GM19324 (cell line): Measurements from ENCODE around the gene C1orf210.

Experiments used
- ATAC-seq: cut with Tn5 transposase; IDR thresholded peaks from one replicate; pipeline ENCODE4 v1.9.1; 2021; ENCODE audit warnings: mild to moderate bottlenecking, moderate library complexity; ENCODE audit not compliant: unreplicated experiment, low FRiP score

C1orf210 gene

DNA sequence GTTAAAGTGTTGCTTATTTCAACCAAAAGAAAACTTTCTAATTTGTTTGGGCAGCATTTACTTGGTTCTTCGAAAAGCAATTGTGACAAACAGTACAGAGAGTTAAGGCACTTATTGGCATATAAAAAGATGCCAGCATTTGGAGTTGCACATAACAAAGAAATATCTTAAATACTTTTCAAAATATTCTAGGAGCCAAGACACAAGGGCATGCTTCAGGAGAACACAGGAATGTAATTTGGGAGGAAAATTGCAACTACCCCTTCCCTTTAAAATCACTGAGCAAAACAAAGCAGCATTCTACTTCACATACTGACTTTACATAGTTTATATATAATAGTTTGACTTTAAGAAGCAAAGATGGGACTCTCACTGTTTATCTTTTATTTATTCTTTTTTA is 10.8 kb upstream of the C1orf210 start:
- no peak for ATAC-seq

DNA sequence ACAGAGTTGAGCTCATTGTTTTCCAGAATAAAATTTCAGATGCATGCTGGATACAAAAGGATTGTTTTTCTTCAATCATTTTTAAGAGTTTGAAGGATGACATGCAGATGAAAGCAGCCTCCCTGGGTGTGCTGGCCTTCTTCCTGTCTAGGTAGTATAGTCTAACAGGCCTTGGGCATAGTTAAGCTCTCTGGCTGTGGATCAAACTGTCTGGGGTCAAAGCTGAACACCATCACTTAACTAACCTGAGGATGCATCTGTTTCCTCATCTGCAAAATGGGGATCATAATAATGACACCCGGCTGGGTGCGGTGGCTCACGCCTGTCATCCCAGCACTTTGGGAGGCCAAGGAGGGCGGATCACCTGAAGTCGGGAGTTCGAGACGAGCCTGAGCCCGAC is 9.4 kb upstream of the C1orf210 start:
- ATAC-seq: no peak

DNA sequence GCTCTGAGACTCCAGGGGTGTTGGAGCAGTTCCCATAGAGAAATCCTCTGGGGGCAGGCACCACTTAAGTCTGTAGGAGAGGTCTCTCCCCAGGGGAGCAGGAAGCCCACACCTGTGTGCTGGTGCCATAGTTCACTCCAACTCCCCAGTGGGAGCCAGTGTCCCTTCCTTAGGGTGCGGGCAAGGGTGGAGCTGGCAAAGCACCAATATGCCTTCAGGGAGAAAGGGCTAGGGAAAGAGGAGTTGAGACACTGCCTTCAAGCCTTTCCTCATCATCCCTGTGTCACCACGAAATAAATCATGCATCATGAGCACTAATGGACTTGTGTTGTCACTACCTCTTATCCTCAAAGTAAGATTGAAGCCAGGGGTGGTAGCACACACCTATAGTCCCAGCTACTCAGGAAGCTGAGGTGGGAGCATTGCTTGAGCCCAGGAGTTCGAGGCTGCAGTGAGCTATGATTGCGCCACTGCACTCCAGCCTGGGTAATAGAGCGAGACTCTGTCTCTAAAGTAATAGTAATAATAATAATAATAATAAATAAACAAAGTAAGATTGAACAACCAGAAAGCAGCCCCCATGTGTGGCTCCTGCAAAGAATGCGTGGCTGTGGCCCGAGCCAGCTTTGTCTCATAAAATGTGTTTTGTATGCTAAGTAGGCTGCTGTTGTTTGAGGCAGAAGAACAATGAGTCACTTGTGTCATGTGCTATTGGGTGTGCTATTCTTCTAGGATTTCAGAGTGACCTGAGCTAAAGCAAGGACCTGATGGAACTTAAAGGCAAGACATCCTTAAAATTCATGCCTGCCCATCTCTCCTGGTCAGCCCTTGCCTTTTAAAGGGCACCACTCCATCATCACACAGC is 8.7 kb upstream of the C1orf210 start:
- ATAC-seq: no peak

DNA sequence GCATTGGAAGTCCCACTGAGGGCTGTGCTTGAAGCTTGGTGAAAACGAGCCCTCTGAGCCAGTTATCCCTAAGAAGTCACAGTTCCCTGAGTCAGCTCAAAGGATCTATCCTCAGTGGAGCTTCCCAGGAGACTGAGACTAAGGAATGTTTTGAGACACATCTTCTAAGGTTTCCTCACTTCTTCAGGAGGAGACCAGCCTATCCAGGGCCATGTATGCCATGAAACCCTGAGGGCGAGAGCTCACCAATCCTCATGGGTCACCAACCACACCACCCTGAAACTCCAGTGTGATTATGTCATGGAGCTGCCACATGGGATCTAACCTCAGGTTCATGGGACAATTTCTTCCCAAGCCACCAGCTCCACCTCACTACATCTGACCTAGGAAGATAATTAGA is 7.8 kb upstream of the C1orf210 start:
- ATAC-seq: no peak

DNA sequence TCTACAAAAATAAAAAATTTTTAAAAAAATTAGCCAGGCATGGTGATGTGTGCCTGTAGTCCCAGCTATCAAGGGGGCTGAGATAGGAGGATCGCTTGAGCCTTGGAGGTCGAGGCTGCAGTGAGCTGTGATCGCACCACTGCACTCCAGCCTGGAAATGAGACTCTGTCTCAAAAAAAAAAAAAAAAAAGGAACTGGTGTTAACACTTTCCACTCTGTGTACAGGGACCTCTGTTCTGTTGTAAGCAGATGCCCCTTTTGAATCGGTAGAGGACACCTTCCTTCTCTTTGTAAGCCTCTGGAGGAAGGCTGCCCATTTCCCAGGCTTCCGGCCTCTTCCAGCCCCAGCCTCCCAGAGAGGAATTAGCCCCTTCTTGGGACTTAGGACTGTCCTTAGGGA is 7.3 kb upstream of the C1orf210 start:
- ATAC-seq: no peak

DNA sequence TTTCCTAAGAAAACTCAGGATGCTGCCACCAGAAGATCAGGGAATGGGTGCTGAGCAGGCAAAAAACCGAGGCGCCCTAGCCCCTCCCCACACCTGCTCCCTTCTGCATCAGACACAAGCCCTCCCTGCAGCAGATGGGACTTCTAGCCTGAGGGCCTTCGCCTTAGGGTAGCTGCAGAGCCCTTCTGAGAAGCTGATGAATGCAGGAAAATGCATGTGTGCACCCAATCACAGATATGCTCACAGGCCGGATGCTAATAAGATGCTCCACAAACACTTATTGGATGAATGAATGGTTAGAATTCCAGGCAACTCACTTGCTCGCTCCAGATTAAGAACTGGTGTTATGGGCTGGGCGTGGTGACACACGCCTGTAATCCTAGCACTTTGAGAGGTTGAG is 6.8 kb upstream of the C1orf210 start:
- ATAC-seq: no peak

DNA sequence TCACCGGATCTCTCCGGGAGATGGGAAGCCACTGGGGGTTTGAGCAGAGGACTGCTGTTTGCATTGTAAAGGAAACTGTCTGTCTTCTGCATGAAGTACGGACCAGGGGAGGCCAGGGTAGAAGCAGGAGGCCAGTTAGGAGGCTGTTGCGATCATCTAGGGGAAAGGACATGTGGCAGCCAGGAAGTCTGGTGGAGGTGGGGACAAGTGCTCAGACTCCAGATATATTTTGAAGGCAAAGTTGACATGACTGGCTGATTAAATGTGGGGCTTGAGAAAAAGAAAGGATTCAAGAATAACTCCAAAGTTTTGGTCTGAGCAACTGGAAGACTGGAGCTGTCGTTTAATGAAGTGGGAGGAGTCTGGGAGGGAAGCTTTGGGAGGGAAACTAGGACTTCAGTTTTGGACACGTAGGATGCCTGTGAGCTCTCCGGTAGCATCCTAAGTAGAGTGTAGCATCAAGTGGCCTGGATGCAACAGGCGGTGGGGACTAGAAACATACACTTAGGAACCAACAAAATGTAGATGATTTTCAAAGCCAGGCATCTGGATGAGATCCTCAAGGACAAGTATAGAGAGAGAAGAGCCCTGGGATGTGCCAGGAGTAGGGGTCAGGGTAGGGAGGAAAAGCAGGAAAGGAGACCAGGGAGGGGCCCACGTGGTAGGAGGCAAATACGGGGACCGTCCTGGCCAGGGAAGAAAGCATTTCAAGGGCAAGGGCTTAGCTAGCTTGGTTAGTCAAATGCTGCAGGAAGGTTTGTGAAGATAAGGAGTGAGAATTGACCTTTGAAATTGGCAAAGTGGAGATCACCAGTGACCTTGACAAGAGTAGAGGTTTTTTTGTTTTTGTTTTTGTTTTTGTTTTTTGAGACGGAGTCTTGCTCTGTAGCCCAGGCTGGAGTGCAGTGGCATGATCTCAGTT is 3.7 kb upstream of the C1orf210 start:
- no peak for ATAC-seq

DNA sequence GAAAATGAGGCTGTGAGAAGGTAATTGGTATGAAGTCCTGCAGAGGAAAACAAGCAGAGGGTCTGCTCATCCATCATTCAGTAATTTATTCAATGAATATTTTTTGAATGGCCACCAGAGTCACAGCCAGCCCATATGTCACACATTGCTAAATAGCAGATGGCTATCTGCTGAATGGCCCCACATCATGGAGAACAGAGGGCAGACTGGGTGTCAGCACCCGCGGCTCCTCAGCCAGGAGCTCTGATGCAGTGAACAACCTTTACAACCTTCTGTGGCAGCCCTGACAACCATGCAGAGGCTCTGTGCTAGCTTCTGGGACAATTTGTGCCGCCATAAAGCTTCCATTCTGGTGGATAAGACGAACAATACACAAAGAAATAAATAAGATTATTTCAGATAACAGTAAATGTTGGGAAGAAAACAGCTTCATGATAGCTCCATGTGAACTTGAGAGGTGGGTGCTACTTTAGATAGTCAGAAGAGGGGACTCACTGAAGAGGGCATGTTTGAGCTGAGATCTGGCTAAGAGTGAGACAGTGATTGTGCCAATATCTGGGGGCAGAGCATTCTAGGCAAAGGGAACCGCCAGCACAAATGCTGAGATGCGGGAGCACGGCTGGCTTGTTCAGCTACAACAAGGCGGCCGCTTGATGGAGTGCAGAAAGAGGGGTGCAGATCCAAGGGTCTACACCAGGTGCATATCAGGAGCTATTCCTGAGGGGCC is 2.8 kb upstream of the C1orf210 start:
- no peak for ATAC-seq

DNA sequence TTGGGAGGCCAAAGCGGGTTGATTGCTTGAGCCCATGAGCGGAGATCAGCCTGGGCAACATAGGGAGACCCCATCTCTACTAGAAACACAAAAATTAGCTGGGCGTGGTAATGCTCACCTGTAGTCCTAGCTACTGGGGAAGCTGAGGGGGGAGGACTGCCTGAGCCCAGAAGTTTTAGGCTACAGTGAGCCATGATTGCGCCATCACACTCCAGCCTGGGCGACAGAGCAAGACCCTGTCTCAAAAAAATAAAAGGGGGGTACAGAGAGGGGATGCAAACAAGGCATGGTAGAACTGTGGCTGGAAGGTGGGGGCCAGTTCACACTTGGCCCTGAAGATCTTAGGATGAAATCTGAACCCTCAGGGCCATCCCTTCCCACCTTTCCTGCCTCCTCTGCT is 1.2 kb upstream of the C1orf210 start:
- ATAC-seq: no peak

DNA sequence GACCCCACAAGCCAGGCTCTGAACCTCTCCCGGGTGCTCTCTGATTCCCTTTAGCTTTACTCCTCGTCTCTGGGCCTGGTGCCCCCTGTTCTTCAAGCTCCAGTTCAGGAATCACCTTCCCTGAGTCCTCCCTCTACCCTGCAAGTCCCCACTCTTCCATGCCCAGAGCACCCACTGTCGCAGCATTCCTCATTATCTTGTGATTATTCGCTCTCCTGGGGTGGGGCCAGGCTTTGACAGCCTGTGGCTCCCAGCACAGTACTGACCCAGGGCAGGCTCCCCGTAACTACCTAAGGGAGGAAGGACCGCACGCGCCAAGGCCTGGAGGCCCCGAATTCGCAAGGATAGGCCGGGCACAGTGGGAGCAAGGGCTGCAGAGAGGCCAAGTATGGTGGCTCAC is 734 bp upstream of the C1orf210 start:
- no peak for ATAC-seq

DNA sequence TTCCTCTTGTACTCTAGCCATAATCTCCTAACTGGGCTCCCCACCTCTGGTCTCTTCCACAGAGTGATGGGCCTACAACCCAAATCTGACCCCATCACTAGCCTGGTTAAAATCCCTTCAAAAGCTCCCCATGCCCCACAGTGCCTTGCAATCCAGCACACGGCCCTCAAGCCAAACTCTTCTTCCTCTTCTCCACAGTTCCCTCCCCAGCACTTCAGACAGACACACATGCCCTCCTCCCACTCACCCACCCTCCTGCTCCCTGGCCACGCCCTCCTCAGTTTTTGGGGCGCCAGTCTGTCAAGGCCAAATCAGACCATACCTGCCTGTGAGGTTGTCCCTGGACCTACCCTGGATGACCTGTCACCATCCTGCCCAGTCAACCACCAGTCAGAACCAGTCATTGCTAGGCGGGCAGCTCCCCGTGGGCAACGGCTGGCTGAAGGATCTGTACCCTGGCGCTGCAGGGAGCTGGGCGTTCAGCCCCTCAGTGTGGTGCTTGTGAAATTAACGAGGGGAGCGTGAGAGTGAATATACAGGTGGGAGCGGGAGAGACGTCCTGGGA is 753 bp downstream of the C1orf210 start:
- no peak for ATAC-seq

DNA sequence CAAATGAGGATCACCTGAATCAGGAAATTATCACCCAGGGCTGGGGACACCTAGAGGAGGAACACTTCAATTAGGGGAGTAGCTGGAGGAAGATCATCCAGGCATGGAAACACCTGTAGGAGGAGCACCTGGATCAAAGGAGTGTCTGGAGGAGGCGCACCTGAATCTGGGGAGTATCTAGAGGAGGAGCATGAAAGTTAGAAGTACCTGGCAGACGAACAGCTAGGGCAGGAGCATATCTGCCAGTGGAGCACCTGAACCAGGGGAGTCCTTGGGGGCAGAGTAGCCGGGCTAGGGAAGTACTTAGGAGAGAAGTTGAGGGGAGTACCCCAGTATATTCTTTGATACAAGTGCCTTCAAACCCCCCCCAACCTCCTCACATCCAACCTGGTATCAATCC is 1.3 kb downstream of the C1orf210 start:
- no peak for ATAC-seq

DNA sequence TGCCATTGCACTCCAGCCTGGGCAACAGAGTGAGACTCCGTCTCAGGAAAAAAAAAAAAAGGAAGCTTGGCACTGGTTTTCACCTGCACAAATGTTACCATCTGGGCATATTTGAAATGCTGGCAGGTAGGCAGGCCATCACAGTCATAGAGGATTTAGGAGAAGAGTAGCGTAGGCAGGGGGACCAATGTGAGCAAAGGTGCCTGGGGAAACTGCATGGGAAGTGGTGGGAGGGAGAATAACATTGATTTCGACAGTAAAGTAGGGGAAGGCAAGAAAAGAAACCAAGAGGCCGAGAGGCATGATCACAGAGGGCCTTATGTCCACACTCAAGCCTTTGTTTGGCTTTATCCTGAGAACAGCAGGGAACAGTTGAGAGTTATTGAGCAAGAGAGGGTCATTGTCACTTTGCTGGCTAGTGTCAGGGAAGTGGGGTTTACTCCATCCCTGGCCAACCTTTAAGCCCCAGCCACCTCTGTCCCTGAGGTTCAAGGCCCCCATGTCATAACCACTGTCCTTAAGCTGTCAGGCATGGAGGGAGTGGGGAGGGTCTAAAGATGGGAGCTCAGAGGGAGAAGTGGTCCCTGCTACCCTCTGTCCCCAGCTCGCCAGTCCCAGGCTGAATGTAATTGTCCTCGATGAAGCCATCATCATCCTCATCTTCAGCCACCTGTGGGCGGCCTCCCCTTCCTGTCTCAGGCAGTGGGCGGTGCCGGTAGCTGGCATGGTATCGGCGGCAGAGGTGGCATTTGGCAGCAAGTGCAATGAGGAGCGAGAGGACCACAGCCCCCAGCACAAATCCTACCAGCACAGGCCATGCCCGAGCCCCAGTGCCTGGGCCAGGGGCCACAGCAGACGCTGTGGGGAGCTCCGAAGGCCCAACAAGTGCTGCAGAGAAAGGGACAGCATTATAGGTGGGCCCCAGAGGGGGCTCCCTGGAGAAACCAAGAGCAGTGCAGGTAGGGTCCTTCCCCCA is 2.9 kb downstream of the C1orf210 start:
- ATAC-seq: no peak

DNA sequence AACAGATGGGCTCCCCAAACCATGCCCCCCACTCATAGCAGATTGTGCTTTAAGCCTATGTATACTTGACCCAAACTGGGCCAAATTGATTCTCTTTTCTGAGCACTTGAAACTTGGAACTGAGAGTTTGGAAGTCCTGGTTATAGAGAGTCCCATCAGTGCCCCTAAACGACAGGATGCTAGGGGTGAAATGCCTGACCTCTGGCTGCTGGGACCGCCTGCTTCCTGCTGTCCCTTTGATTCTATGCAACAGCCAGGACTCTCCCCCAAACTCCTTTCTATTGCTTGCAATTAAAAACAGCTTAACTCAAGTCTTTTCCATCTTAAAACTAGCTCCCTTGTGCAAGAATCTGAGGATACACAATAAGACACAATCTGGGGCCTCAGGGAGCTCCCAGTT is 4.7 kb downstream of the C1orf210 start:
- no peak for ATAC-seq

DNA sequence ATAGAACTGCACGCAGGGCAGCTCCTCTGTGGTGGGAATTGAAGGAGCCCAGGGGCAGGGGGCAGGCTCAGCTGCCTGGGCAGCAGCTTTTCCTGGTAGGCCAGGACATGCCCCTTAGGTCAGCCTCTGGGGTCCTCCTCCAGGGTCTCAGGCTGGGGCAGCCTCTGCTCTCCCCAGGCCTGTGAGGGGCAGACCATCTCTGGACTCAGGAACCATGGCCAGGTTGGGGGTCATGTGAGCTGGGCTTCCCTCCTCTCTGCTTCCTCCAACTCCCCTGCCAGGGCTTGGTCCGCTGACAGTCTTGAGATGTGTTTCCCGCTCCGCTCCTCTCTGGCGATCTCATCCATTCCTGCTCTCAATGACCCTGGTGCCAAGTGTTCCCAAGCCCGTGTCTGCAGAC is 5.7 kb downstream of the C1orf210 start:
- ATAC-seq: no peak

DNA sequence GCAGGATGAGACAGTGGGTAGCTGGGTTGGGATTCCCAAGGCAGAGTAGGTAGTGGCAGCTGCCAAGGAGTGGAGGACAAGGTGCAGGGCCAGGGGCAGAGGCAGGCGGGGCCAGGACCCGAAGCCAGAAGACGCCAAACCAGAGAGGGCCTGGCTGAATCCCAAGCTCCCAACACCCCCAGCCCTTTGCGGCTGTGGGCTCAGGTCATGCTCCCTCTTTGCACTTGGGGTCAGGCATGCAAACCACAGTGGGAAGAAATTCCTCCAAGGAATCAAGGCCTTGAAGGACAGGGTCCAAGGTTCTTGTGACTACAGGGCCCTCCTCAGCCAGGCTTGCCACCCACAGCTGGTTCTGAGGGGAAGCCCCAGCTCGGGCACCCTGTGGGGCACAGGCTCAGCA is 6.2 kb downstream of the C1orf210 start:
- ATAC-seq: no peak

DNA sequence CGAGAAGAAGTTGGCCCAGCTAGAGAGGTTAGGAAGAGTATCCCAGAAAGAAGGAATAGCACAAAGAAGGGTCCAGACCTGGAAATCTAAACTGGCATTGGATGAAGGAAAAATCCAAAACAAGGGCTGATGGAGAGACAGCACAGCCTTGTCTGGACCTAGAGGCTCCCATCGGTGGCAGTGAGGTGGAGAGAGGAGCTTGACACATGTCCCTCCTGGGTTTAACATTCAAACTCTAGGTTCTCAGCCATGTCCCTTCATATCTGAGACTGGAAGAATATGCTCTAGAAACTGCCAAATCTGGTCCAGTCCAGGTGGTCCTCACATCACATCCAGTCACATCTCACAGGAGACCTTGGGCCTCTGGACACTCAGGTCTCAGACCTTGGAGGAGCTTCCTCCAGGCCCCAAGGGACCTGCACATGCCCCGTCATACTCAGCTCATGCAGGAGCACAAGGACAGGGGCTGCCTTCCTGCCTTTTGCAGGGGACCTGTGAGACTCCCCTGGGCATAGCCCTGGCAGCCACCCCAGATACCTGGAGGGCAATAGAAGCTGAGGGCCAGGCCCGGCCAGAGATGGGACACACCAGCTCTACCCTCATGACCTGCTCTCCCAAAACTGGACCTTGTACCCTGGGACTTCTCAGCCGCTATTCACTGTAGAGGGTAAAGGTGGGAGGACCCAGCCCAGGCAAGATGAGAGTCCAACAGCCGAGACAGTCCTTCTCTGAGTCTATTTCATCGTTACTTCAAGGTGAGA is 8.1 kb downstream of the C1orf210 start:
- ATAC-seq: no peak

DNA sequence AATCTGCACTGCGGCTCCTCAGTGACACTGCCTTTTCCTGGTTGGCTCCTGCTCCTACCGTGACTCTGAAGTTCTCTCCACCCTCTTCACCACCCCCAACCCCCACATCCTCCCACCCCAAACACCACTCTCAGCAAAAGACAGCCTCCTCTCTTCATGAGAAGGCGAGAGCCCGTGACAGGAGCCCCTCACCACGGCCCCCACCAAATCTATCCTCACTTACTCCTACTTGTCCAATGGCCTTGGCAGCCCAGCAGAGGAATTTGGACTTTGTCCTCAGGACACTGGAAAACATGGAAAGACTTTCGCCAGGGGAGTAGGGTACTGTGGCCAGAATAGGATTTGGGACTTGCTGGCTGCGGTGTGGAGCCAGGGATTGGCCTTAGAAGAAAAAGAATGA is 8.7 kb downstream of the C1orf210 start:
- no peak for ATAC-seq
